OCI-LY1 (cell line): Measurements from ENCODE around the gene NCS1.

ENCODE experiments used
- H2AFZ ChIP-seq: fragments of 200-600 bp; sonication (generic), shearing (Covaris generic); 2 replicates; pipeline ENCODE4 v1.6.0; 2014; ENCODE audit warnings: antibody characterized with exemption, mild to moderate bottlenecking, low read length
- H3F3A ChIP-seq: fragments of 200-600 bp; sonication (generic), shearing (Covaris generic); 2 replicates; pipeline ENCODE4 v1.6.0; 2014; ENCODE audit warnings: mild to moderate bottlenecking, antibody characterized with exemption, low read length, moderate library complexity; ENCODE audit not compliant: insufficient read depth
- H3K27ac ChIP-seq: fragments of 200-600 bp; sonication (generic); 2 replicates; pipeline ENCODE4 v1.5.1; 2014; ENCODE audit warnings: low read length, mixed run types, mild to moderate bottlenecking, low read depth; ENCODE audit not compliant: poor library complexity, severe bottlenecking
- H3K27me3 ChIP-seq: fragments of 200-600 bp; sonication (generic); 2 replicates; pipeline ENCODE4 v1.6.0; 2014; ENCODE audit warnings: antibody characterized with exemption, mild to moderate bottlenecking, low read length, moderate library complexity; ENCODE audit not compliant: insufficient read depth
- H3K36me3 ChIP-seq: fragments of 200-600 bp; sonication (generic); 2 replicates; pipeline ENCODE4 v1.6.1; 2014; ENCODE audit warnings: mild to moderate bottlenecking, antibody characterized with exemption, low read length, moderate library complexity, mixed read lengths; ENCODE audit not compliant: insufficient read depth
- H3K4me1 ChIP-seq: fragments of 200-600 bp; sonication (generic); 2 replicates; pipeline ENCODE4 v1.5.1; 2014; ENCODE audit warnings: mild to moderate bottlenecking, low read length, moderate library complexity; ENCODE audit not compliant: insufficient read depth, severe bottlenecking
- H3K4me2 ChIP-seq: fragments of 200-600 bp; sonication (generic), shearing (Covaris generic); 2 replicates; pipeline ENCODE4 v1.6.1; 2014; ENCODE audit warnings: low read length
- H3K4me3 ChIP-seq: fragments of 200-600 bp; sonication (generic); 2 replicates; pipeline ENCODE4 v1.5.1; 2014; ENCODE audit warnings: low read length, low read depth, mild to moderate bottlenecking, mixed read lengths; ENCODE audit not compliant: poor library complexity, severe bottlenecking
- H3K79me2 ChIP-seq: fragments of 200-600 bp; shearing (Covaris generic); 2 replicates; pipeline ENCODE4 v1.6.1; 2016; ENCODE audit warnings: mixed run types, low read length, mixed read lengths; ENCODE audit not compliant: insufficient read depth
- H3K9ac ChIP-seq: fragments of 200-600 bp; sonication (generic), shearing (Covaris generic); 2 replicates; pipeline ENCODE4 v1.6.1; 2014; ENCODE audit warnings: mild to moderate bottlenecking, low read length, mixed read lengths
- H3K9me2 ChIP-seq: fragments of 200-600 bp; sonication (generic), shearing (Covaris generic); 2 replicates; pipeline ENCODE4 v1.6.1; 2014; ENCODE audit warnings: low read depth, mild to moderate bottlenecking, low read length, mixed read lengths
- H3K9me3 ChIP-seq: fragments of 200-600 bp; shearing (Covaris generic); 2 replicates; pipeline ENCODE4 v1.6.1; 2014; ENCODE audit warnings: low read length, mixed read lengths
- H4K20me1 ChIP-seq: fragments of 200-600 bp; sonication (generic), shearing (Covaris generic); 2 replicates; pipeline ENCODE4 v1.6.0; 2016; ENCODE audit warnings: mild to moderate bottlenecking, low read length; ENCODE audit not compliant: insufficient read depth
- CTCF ChIP-seq: fragments of 200-600 bp; sonication (generic), shearing (Covaris generic); IDR thresholded peaks from 2 replicates; pipeline ENCODE4 v1.5.1; 2017; ENCODE audit warnings: mild to moderate bottlenecking, antibody characterized with exemption, low read length, moderate library complexity, mixed read lengths
- EZH2 ChIP-seq: fragments of 200-600 bp; sonication (generic), shearing (Covaris generic); IDR thresholded peaks from 2 replicates; pipeline ENCODE4 v1.8.0; 2017; ENCODE audit warnings: borderline replicate concordance, mixed run types, mild to moderate bottlenecking, antibody characterized with exemption, low read length, moderate library complexity, mixed read lengths

NCS1 gene

DNA sequence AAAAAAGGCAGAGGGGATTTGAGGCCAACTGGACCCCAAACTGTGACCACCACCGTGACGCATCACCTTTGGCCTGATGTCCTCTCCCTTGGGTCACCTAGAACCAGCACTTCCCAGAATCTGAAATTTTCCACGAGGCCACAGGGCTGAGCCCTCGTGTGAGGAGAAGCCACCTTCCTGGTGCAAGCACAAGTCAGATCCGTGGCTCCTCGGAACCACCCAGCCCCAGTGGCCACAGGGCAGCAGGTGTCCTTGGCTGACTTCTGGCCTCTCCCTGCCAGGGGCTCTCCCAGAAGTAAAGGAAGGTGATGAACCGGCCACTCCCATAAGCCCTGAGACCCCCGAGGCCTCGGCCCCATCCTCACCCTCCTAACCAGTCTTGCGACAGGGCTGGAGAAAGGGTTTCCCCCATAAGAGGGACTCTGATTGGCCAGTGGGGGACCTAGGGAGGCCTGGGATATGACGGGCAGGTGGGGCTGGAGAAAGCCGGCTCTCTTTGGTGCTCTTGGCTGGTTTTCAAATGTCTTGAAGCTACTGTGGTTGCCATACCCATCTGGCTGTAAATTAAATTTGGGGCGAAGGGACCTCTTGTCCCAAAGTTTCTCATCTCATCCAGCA lies 72.5 kb downstream of the NCS1 start:
- Histone ChIP-seq H3K4me2 (no peak overlapping the region), H3K27ac (no peak overlapping the region), H3K4me3 (no peak overlapping the region), H3K36me3 (no peaks in the 10 kb centered on the region), H4K20me1 (no peaks in the 10 kb centered on the region), H3K79me2 (no peaks in the 10 kb centered on the region), H3K4me1 (peaks cover 15% of the 10 kb centered on the region), H3F3A (no peaks in the 10 kb centered on the region), H3K9ac (no peak overlapping the region), H2AFZ (no peak overlapping the region), H3K27me3 (no peaks in the 10 kb centered on the region), H3K9me3 (no peaks in the 10 kb centered on the region), H3K9me2 (no peaks in the 10 kb centered on the region)
- TF ChIP-seq EZH2 (no peak), CTCF (no peak)

- H3K79me2 ChIP-seq, result no peaks in the 10 kb centered on the region
Measured at GRCh38 chr9:130245474-130245873, 73.3 kb downstream of the NCS1 start.

DNA sequence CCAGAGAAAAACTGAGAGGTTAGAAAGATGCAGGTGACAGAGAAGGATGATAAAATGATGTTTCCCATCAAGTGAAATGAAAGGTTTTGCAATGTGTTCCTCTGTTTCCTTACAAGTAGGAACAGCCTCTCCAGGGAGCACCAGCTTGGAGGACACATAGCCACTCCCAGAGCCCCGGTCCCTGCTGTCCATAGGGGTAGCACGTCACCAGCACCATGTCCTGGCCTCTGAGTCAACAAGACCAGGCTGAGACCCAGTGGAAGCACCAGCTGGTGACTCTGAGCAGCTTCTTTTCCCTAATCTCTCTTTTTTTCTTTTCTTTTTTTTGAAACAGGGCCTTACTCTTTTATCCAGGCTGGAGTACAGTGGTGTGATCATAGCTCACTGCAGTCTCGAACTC lies 73.9 kb downstream of the NCS1 start:
- H3K4me1 ChIP-seq, result no peaks in the 10 kb centered on the region
- H3K79me2 ChIP-seq, result no peaks in the 10 kb centered on the region
- H3K27ac ChIP-seq, result no peak overlapping the region
- H4K20me1 ChIP-seq, result no peaks in the 10 kb centered on the region
- H3K9me3 ChIP-seq, result peaks cover 3% of the 10 kb centered on the region; the same call in 1 of the 2 replicates
- H2AFZ ChIP-seq, result no peak overlapping the region
- H3F3A ChIP-seq, result no peaks in the 10 kb centered on the region
- no peak overlapping the region for H3K9ac ChIP-seq
- H3K27me3 ChIP-seq, result no peaks in the 10 kb centered on the region; the same call in 1 of the 2 replicates
- no peaks in the 10 kb centered on the region; the same call in 1 of the 2 replicates for H3K36me3 ChIP-seq
- TF ChIP-seq CTCF (no peak), EZH2 (no peak)
- no peaks in the 10 kb centered on the region for H3K9me2 ChIP-seq
- H3K4me3 ChIP-seq, result no peak overlapping the region
- H3K4me2 ChIP-seq, result no peak overlapping the region

More at GRCh38 chr9:130245474-130245873, 73.3 kb downstream of the NCS1 start:
- TF ChIP-seq EZH2 (no peak), CTCF (no peak)
- Histone ChIP-seq H3K4me2 (no peak overlapping the region), H3K4me3 (no peak overlapping the region), H3K36me3 (no peaks in the 10 kb centered on the region), H3K27ac (no peak overlapping the region), H4K20me1 (no peaks in the 10 kb centered on the region), H3K27me3 (no peaks in the 10 kb centered on the region), H3K9ac (no peak overlapping the region), H3K4me1 (peaks cover 6% of the 10 kb centered on the region), H3F3A (no peaks in the 10 kb centered on the region), H3K9me2 (no peaks in the 10 kb centered on the region), H3K9me3 (no peaks in the 10 kb centered on the region), H2AFZ (no peak overlapping the region)
